GM23248 (cell line): ENCODE results near the gene TMEM150A. TPM values are rescaled to one million over a fixed set of nuclear protein-coding genes. Genes with fewer than 3 reads are reported as not detected.

ENCODE experiments used
- DNase-seq: peaks from one replicate; pipeline ENCODE4 v3.0.0-alpha.2; 2015
- H2AFZ ChIP-seq: fragments of 200-600 bp; sonication (generic); 2 replicates; pipeline ENCODE4 v1.6.1; 2016; ENCODE audit warnings: antibody characterized with exemption
- H3F3A ChIP-seq: fragments of 200-600 bp; sonication (generic); 2 replicates; pipeline ENCODE4 v1.6.1; 2016; ENCODE audit warnings: mild to moderate bottlenecking, antibody characterized with exemption, mixed run types; ENCODE audit not compliant: insufficient read depth
- H3K27ac ChIP-seq: fragments of 200-600 bp; sonication (generic); 2 replicates; pipeline ENCODE4 v1.5.1; 2016; ENCODE audit warnings: mild to moderate bottlenecking
- H3K27me3 ChIP-seq: fragments of 200-600 bp; sonication (generic); replicated peaks from 2 replicates; pipeline ENCODE4 v1.6.1; 2016; ENCODE audit warnings: mild to moderate bottlenecking; ENCODE audit not compliant: insufficient read depth
- H3K36me3 ChIP-seq: fragments of 200-600 bp; sonication (generic); 2 replicates; pipeline ENCODE4 v1.6.1; 2016; ENCODE audit warnings: low read depth, mild to moderate bottlenecking
- H3K4me1 ChIP-seq: fragments of 200-600 bp; sonication (generic); 2 replicates; pipeline ENCODE4 v1.6.1; 2016; ENCODE audit warnings: mild to moderate bottlenecking; ENCODE audit not compliant: insufficient read depth
- H3K4me2 ChIP-seq: fragments of 200-600 bp; sonication (generic); one replicate; pipeline ENCODE4 v1.6.1; 2016; ENCODE audit warnings: mild to moderate bottlenecking; ENCODE audit not compliant: unreplicated experiment
- H3K4me3 ChIP-seq: fragments of 200-600 bp; sonication (generic); 2 replicates; pipeline ENCODE4 v1.5.1; 2016; ENCODE audit warnings: mild to moderate bottlenecking
- H3K79me2 ChIP-seq: fragments of 200-600 bp; sonication (generic); 2 replicates; pipeline ENCODE4 v1.6.1; 2016; ENCODE audit warnings: mild to moderate bottlenecking; ENCODE audit not compliant: insufficient read depth
- H3K9ac ChIP-seq: fragments of 200-600 bp; sonication (generic); 2 replicates; pipeline ENCODE4 v1.6.1; 2016; ENCODE audit warnings: mild to moderate bottlenecking
- H3K9me2 ChIP-seq: fragments of 200-600 bp; sonication (generic); 2 replicates; pipeline ENCODE4 v1.6.1; 2016; ENCODE audit warnings: mixed run types, mild to moderate bottlenecking, moderate library complexity; ENCODE audit not compliant: insufficient read depth
- H3K9me3 ChIP-seq: fragments of 200-600 bp; sonication (generic); one replicate; pipeline ENCODE4 v1.6.1; 2017; ENCODE audit warnings: low read depth
- H4K20me1 ChIP-seq: fragments of 200-600 bp; sonication (generic); 2 replicates; pipeline ENCODE4 v1.6.0; 2016; ENCODE audit not compliant: insufficient read depth
- EZH2 ChIP-seq: fragments of 200-600 bp; sonication (generic); IDR thresholded peaks from 2 replicates; pipeline ENCODE4 v1.6.1; 2018; ENCODE audit warnings: antibody characterized with exemption, mild to moderate bottlenecking; ENCODE audit not compliant: insufficient read depth, poor library complexity, severe bottlenecking
- EZH2phosphoT487 ChIP-seq: fragments of 200-600 bp; sonication (generic); IDR thresholded peaks from 2 replicates; pipeline ENCODE4 v1.6.1; 2018; ENCODE audit warnings: antibody characterized with exemption, moderate library complexity, mild to moderate bottlenecking, low read depth; ENCODE audit not compliant: insufficient read depth
- whole genome bisulfite sequencing, 2 experiments: methylation state at CpG; one replicate each; pipeline ENCODE4 v1.1.6; 2015 to 2017; ENCODE audit warnings: low lambda C conversion rate in 2 of 2, low coverage in 1 of 2; ENCODE audit errors: missing lambda C conversion rate in 2 of 2; 5-methylcytosine and 5-hydroxymethylcytosine counted together
- in situ Hi-C: fragments of 300-500 bp; cut with MboI; formaldehyde crosslinking; loops from 2 replicates; pipeline ENCODE4 v1.15.0; 2020
- polyA plus RNA-seq: library from polyadenylated mRNA; unstranded; fragments of >200 nt; fragmentation: Nextera tagmentation; extraction: Ambion mirVana; gene quantifications from 2 replicates; pipeline ENCODE4 v1.2.1, GENCODE V29; 2016
- total RNA-seq: library from RNA; depleted of rRNA; stranded (reverse); fragments of >200 nt; shearing (Covaris generic); gene quantifications from 2 replicates; pipeline ENCODE4 v1.2.3, GENCODE V29; 2014

TMEM150A gene
- total and polyA plus RNA-seq, 2 experiments from 2014 or later, result 20.9 to 35.7 TPM

GRCh38 chr2:85584354-85584856, 18.1 kb downstream of the TMEM150A start, which contains the start of gene VAMP5:
VAMP5 (plus strand) TSS chr2:85584431; CDS start chr2:85584491, 60 bp downstream.
- peak; percentile 68 for DNase-seq
- Histone ChIP-seq H3K4me2 (peak within 1 kb of the TSS; percentile 91), H3K4me3 (peak within 1 kb of the TSS; percentile 78), H3K27ac (peak within 1 kb of the TSS; percentile 80), H3F3A (peaks cover 20% of the 10 kb centered on the region), H3K79me2 (peaks cover 34% of the 10 kb centered on the region), H3K36me3 (no peaks in the 10 kb centered on the region), H3K9me3 (no peaks in the 10 kb centered on the region), H2AFZ (peak within 1 kb of the TSS; percentile 83), H3K9ac (peak within 1 kb of the TSS; percentile 82), H3K27me3 (no peaks in the 10 kb centered on the region), H3K9me2 (no peaks in the 10 kb centered on the region), H3K4me1 (peaks cover 22% of the 10 kb centered on the region), H4K20me1 (no peaks in the 10 kb centered on the region)
- TF ChIP-seq EZH2, result no peak
- TF ChIP-seq EZH2phosphoT487, result no peak
- WGBS, 2 experiments, result 0 to 3% methylated on average over 27 to 28 of the region's 52 CpGs
- in situ Hi-C loops, result no loop called here

- TF ChIP-seq EZH2 (no peak), EZH2phosphoT487 (no peak)
Measured at GRCh38 chr2:85583667-85584353, 18.7 kb downstream of the TMEM150A start.

GRCh38 chr2:85582492-85582891, 20.0 kb downstream of the TMEM150A start:
- Histone ChIP-seq H2AFZ (no peak overlapping the region), H3K9ac (no peak overlapping the region), H3K4me1 (peaks cover 18% of the 10 kb centered on the region), H3K9me2 (no peaks in the 10 kb centered on the region), H3K27me3 (no peaks in the 10 kb centered on the region), H3K4me3 (no peak overlapping the region), H4K20me1 (no peaks in the 10 kb centered on the region), H3K27ac (no peak overlapping the region), H3K79me2 (peaks cover 15% of the 10 kb centered on the region), H3K9me3 (no peaks in the 10 kb centered on the region), H3K36me3 (no peaks in the 10 kb centered on the region), H3K4me2 (no peak overlapping the region), H3F3A (peaks cover 15% of the 10 kb centered on the region)
- no peak for DNase-seq
- in situ Hi-C loops, result no loop called here
- 100% methylated on average over 1 of the region's 1 CpG for WGBS, 2 experiments
- no peak for TF ChIP-seq EZH2
- TF ChIP-seq EZH2phosphoT487, result no peak

More at GRCh38 chr2:85583667-85584353, 18.7 kb downstream of the TMEM150A start:
- H3K4me2 ChIP-seq, result peak overlapping the region; percentile 91
- peaks cover 18% of the 10 kb centered on the region for H3K4me1 ChIP-seq
- peak overlapping the region; percentile 80 for H3K27ac ChIP-seq
- peak; percentile 41 for DNase-seq
- no peaks in the 10 kb centered on the region for H4K20me1 ChIP-seq
- in situ Hi-C loops, result no loop called here
- H3K9ac ChIP-seq, result peak overlapping the region; percentile 82
- H3K9me3 ChIP-seq, result no peaks in the 10 kb centered on the region
- WGBS, 2 experiments, result 16 to 17% methylated on average over 12 to 13 of the region's 16 CpGs
- no peaks in the 10 kb centered on the region for H3K9me2 ChIP-seq
- no peaks in the 10 kb centered on the region for H3K36me3 ChIP-seq
- H3F3A ChIP-seq, result peaks cover 15% of the 10 kb centered on the region
- H2AFZ ChIP-seq, result peak overlapping the region; percentile 83
- H3K4me3 ChIP-seq, result peak overlapping the region; percentile 78
- no peaks in the 10 kb centered on the region for H3K27me3 ChIP-seq
- peaks cover 29% of the 10 kb centered on the region for H3K79me2 ChIP-seq

GRCh38 chr2:85580206-85580605, 22.3 kb downstream of the TMEM150A start:
- Histone ChIP-seq H3K79me2 (no peaks in the 10 kb centered on the region), H3K27me3 (no peaks in the 10 kb centered on the region), H3K4me3 (no peak overlapping the region), H3K36me3 (no peaks in the 10 kb centered on the region), H3K9ac (no peak overlapping the region), H3K9me3 (no peaks in the 10 kb centered on the region), H3K27ac (no peak overlapping the region), H4K20me1 (no peaks in the 10 kb centered on the region), H3K4me2 (no peak overlapping the region), H3F3A (0 out of 2 replicates have a peak, but pooled peaks cover 6% of the 10 kb centered on the region), H3K9me2 (no peaks in the 10 kb centered on the region), H3K4me1 (peaks cover 6% of the 10 kb centered on the region), H2AFZ (no peak overlapping the region)
- no peak for DNase-seq
- TF ChIP-seq EZH2phosphoT487 (no peak), EZH2 (no peak)
- in situ Hi-C loops, result no loop called here
- 66 to 67% methylated on average over 3 of the region's 3 CpGs for WGBS, 2 experiments
